ENCODE results near the gene PRIM2. TPM values are rescaled to one million over a fixed set of nuclear protein-coding genes. Genes with fewer than 3 reads are reported as not detected.
"Not testable (repeated sequence)": the region's sequence is repeated elsewhere in the genome, so short reads cannot be mapped to it uniquely, and the experiment has no call there.

PRIM2 gene, protein sequence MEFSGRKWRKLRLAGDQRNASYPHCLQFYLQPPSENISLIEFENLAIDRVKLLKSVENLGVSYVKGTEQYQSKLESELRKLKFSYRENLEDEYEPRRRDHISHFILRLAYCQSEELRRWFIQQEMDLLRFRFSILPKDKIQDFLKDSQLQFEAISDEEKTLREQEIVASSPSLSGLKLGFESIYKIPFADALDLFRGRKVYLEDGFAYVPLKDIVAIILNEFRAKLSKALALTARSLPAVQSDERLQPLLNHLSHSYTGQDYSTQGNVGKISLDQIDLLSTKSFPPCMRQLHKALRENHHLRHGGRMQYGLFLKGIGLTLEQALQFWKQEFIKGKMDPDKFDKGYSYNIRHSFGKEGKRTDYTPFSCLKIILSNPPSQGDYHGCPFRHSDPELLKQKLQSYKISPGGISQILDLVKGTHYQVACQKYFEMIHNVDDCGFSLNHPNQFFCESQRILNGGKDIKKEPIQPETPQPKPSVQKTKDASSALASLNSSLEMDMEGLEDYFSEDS
- 10 to 100 TPM; 27.2 to 33.6 TPM for total RNA-seq

DNA sequence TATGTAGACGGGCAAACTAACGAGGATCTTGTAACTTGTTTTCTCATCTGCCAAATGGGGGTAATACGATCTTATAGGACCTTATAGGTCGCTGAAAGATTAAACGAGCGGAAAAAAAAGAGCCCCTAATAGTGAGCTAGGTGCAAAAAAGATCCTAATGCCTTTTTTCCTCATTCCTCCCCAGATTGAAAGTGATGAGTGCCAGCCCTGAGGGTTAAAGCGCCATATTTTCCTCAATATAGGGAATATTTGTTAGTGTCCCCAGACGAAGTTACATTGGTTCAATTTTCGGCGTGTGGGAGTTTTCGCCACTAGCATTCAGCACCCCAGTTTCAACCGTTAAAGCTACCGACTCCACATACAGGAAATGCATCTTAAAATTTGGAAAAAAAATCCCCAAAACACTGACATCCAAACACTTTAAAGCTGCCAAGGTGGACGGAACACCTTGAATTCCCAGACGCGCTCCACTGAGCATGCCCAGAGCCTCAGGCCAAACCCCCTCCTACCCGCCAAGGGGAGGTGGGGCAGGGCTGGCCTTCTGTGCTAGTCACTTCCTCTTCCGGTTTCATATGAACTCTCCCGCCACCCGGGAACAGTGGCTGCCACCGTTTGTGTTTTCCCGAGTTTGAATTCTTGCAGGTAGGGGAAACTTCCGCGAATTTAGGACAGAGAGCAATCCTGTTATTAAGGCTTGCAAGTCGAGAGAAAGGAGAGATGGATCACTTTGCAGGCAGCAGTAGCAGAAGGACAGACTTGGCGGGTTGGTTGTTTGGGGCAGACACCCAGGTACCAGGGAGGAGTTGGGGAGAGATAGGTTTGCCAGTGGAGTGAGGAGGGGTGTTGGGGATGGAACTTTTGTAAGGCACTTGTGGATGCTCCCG is at the start of gene PRIM2:
Gene PRIM2 (plus strand): TSS at position 571 of the 884 bp plus-strand sequence. CDS start 816 bp downstream, outside the sequence.
- H3K9me3 Mint-ChIP-seq: peaks cover 8% of the 10 kb centered on the region in 2 donors
- H3K27me3 Mint-ChIP-seq (ENCODE audit: low read depth): peaks cover 7% of the 10 kb centered on the region
- peaks cover 26 to 36% of the 10 kb centered on the region in 2 donors for H3K36me3 Mint-ChIP-seq (ENCODE audit: insufficient read depth in 2 of 2)
- H3K27ac Mint-ChIP-seq: peak within 1 kb of the TSS; percentile 92
- H3K4me1 Mint-ChIP-seq (ENCODE audit: low read depth): peaks cover 50% of the 10 kb centered on the region
- H3K4me3 Mint-ChIP-seq: peak within 1 kb of the TSS; percentile 92 to 96
- peak; percentile 91 to 93 for ATAC-seq (replicated peaks in 1 of 2)
- peak; percentile 85 to 89 for DNase-seq

DNA sequence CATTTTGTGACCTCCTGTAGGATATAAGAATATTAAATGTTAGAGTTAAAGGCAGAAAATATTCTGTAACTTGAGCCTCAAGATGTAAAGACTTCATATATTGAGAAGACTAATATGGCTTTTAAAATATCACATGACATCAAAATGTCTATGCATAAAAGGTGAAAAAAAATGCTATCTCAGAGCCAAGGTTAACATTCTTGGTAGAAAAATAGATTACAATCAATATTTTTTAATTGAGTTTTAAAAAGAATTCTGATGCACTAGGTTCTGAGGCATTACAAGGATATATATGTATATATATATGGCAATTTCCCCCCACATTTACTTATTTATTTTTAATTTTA is 49.2 kb upstream of the PRIM2 start:
- H3K4me3 Mint-ChIP-seq: no peak overlapping the region
- H3K27me3 Mint-ChIP-seq (ENCODE audit: low read depth): peaks cover 13% of the 10 kb centered on the region
- peaks cover 21% of the 10 kb centered on the region for H3K4me1 Mint-ChIP-seq (ENCODE audit: low read depth)
- H3K36me3 Mint-ChIP-seq (ENCODE audit: insufficient read depth in 2 of 2): no peaks in the 10 kb centered on the region
- no peak for DNase-seq
- no peaks in the 10 kb centered on the region for H3K9me3 Mint-ChIP-seq
- ATAC-seq (replicated peaks in 1 of 2): no peak
- H3K27ac Mint-ChIP-seq: no peak overlapping the region

DNA sequence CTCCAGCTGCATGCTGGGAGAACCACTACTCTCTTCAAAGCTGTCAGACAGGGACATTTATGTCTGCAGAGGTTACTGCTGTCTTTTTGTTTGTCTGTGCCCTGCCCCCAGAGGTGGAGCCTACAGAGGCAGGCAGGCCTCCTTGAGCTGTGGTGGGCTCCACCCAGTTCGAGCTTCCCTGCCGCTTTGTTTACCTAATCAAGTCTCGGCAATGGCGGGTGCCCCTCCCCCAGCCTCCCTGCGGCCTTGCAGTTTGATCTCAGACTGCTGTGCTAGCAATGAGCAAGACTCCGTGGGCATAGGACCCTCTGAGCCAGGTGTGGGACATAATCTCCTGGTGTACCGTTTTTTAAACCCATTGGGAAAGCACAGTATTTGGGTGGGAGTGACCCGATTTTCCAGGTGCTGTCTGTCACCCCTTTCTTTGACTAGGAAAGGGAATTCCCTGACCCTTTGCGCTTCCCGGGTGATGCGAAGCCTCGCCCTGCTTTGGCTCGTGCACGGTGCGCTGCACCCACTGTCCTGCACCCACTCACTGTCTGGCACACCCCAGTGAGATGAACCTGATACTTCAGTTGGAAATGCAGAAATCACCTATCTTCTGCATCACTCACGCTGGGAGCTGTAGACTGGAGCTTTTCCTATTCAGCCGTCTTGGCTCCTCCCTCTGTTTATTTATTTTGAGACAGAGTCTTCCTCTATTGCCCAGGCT is 43.2 kb upstream of the PRIM2 start:
- not testable (repeated sequence) for H3K4me3 Mint-ChIP-seq; H3K9me3 Mint-ChIP-seq; H3K27ac Mint-ChIP-seq; H3K36me3 Mint-ChIP-seq (ENCODE audit: insufficient read depth in 2 of 2); DNase-seq; ATAC-seq (replicated peaks in 1 of 2); H3K4me1 Mint-ChIP-seq (ENCODE audit: low read depth)
- peaks cover 36% of the 10 kb centered on the region for H3K27me3 Mint-ChIP-seq (ENCODE audit: low read depth)

DNA sequence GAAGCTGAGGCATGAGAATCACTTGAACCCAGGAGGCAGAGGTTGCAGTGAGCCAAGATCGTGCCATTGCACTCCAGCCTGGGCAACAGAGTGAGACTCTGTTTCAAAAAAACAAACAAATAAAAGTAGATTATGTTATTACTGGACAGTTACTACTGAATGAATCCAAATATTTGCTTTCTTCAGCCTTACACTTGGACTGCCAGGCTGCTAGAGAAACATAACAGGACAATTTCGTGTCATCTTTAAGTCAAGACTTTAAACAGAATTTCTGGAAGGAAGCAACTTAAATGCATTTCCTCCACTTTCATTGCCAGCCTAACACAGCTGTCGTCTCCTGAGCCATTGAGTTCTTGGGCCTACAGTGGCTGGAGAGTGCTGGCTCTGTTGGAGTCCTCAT is 42.0 kb upstream of the PRIM2 start:
- H3K27me3 Mint-ChIP-seq (ENCODE audit: low read depth): peaks cover 42% of the 10 kb centered on the region
- no peak overlapping the region for H3K27ac Mint-ChIP-seq
- H3K4me3 Mint-ChIP-seq: no peak overlapping the region
- ATAC-seq (replicated peaks in 1 of 2) (no peak), DNase-seq (no peak)
- H3K4me1 Mint-ChIP-seq (ENCODE audit: low read depth): no peaks in the 10 kb centered on the region
- no peaks in the 10 kb centered on the region for H3K9me3 Mint-ChIP-seq
- no peaks in the 10 kb centered on the region for H3K36me3 Mint-ChIP-seq (ENCODE audit: insufficient read depth in 2 of 2)

DNA sequence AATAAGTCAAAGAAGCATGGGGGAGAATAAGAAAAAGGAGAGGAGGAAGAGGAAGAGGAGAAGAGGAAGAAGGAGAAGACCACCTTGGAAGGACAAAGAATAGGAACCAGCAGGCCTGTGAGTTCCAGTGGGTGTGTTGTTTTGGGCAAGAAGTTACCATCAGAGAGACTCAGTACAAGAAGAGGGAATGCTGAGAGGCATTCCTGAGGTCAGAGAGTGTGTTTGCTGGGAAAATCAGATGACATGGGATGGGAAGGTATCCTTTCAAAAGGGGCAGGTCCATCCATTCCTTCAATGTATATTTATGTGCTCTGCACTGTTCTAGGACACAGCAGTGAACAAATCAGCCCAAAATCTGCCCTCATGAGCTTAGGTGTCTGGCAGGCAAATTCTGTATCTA is 40.5 kb upstream of the PRIM2 start:
- no peak for ATAC-seq (replicated peaks in 1 of 2)

DNA sequence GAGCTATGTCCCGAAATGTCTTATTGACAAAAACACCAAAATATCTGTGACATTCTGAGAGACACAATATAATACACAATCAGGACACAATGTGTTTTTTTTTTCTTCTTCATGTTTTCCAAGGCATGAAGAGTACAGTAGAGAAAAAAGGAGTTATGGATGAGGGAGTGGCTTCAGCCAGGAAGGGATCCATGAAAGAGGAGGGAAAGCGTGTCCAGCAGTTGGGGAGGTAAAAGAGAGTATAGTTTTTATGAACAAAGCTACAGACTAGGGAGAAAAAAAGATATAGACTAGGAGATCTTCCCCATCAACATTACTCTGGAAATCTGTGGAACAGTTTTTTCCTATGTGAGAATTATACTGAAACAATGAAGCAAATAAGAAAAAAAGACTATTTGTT is 38.9 kb upstream of the PRIM2 start:
- no peaks in the 10 kb centered on the region for H3K9me3 Mint-ChIP-seq
- no peak overlapping the region for H3K4me3 Mint-ChIP-seq
- H3K4me1 Mint-ChIP-seq (ENCODE audit: low read depth): no peaks in the 10 kb centered on the region
- ATAC-seq (replicated peaks in 1 of 2): no peak
- no peaks in the 10 kb centered on the region for H3K36me3 Mint-ChIP-seq (ENCODE audit: insufficient read depth in 2 of 2)
- peaks cover 29% of the 10 kb centered on the region for H3K27me3 Mint-ChIP-seq (ENCODE audit: low read depth)
- DNase-seq: no peak
- H3K27ac Mint-ChIP-seq: no peak overlapping the region

More for the DNA sequence above, 40.5 kb upstream of the PRIM2 start:
- DNase-seq: no peak
- Mint-ChIP-seq H3K4me1 (ENCODE audit: low read depth) (no peaks in the 10 kb centered on the region), H3K27me3 (ENCODE audit: low read depth) (peaks cover 29% of the 10 kb centered on the region), H3K36me3 (ENCODE audit: insufficient read depth in 2 of 2) (no peaks in the 10 kb centered on the region), H3K9me3 (no peaks in the 10 kb centered on the region), H3K27ac (no peak overlapping the region), H3K4me3 (no peak overlapping the region)

DNA sequence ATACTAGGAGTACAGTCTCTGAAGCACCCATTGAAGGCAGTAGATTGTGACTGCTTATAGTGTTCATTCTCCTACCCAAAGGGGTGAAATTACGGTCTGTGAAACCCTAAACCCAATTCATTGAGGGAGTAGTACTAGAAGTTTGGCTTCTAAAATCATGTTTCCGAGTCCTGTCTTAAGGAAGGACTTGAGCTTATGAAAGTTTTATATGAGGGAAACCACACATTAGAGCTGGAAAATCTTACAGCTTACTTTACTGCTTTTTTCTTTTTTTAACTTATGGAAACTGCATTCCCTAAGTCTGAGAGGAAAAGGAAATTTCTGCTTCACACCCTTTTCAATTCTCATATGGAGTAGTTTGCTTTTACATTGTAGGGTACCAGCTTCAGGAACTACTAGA is 38.4 kb upstream of the PRIM2 start:
- no peaks in the 10 kb centered on the region for H3K9me3 Mint-ChIP-seq
- no peak overlapping the region for H3K4me3 Mint-ChIP-seq
- H3K4me1 Mint-ChIP-seq (ENCODE audit: low read depth): no peaks in the 10 kb centered on the region
- DNase-seq (no peak), ATAC-seq (replicated peaks in 1 of 2) (no peak)
- no peak overlapping the region for H3K27ac Mint-ChIP-seq
- H3K36me3 Mint-ChIP-seq (ENCODE audit: insufficient read depth in 2 of 2): no peaks in the 10 kb centered on the region
- peaks cover 29% of the 10 kb centered on the region for H3K27me3 Mint-ChIP-seq (ENCODE audit: low read depth)

DNA sequence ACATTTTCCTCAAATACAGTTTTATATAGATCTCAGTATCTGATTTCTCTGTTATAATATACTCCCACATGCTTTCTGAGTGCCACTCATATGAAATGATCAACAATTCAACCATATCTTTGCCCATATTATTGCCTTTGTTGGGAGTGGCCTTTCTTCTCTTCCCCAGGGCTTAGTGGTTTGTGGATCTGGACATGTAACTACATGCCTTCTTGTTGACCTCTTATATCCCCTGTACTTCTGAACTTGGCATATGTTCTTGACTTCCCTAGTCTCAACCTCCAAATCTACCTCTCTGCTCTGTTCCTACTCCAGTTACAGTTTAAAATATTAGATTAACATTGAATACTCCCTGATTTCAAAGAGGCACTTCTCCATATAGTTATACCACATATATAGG is 34.3 kb upstream of the PRIM2 start:
- DNase-seq: no peak

DNA sequence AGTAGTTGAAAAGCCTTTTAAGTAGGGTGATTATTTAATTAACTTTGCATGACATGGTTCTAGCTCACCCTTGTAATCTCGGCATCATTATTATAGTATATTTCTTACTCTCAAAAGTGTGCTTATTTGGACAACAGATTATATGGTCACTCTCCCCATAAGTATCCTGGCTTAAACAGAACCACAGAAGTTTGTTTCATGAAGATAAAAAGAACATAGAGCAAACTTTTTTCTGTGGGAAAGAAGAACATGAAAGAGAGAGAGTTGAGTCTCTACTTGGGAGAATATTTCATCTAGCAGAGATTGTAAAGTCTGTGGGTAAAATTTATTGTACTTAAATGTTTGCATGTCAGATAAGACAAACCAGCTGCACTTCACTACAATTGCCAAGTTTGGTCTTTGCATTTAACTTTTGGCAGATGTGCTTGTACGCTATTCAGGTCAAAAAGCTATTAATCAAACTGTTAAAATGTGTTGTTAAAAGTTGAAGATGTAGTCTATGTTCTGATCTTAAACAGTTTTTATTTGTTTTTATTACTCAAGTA is 33.4 kb upstream of the PRIM2 start:
- ATAC-seq (replicated peaks in 1 of 2) (no peak), DNase-seq (no peak)
- no peak overlapping the region for H3K4me3 Mint-ChIP-seq
- peaks cover 0 to 1% of the 10 kb centered on the region in 2 donors for H3K9me3 Mint-ChIP-seq
- no peak overlapping the region for H3K27ac Mint-ChIP-seq
- no peaks in the 10 kb centered on the region for H3K36me3 Mint-ChIP-seq (ENCODE audit: insufficient read depth in 2 of 2)
- H3K4me1 Mint-ChIP-seq (ENCODE audit: low read depth): no peaks in the 10 kb centered on the region
- H3K27me3 Mint-ChIP-seq (ENCODE audit: low read depth): peaks cover 31% of the 10 kb centered on the region

More for the DNA sequence above, 34.3 kb upstream of the PRIM2 start:
- Mint-ChIP-seq H3K9me3 (no peaks in the 10 kb centered on the region), H3K4me3 (no peak overlapping the region), H3K27ac (no peak overlapping the region), H3K4me1 (ENCODE audit: low read depth) (no peaks in the 10 kb centered on the region), H3K36me3 (ENCODE audit: insufficient read depth in 2 of 2) (no peaks in the 10 kb centered on the region), H3K27me3 (ENCODE audit: low read depth) (peaks cover 35% of the 10 kb centered on the region)
- no peak for ATAC-seq (replicated peaks in 1 of 2)

DNA sequence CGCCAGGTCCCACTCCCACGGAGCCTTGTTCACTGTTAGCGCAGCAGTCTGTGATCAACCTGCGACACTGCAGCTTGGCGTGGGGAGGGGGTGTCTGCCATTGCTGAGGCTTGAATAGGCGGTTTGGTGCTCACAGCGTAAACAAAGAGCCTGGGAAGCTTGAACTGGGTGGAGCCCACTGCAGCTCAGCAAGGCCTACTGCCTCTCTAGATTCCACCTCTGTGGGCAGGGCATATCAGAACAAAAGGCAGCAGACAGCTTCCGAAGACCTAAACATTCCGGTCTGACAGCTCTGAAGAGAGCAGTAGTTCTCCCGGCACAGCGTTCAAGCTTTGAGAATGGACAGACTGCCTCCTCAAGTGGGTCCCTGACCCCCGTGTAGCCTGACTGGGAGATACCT is 29.3 kb upstream of the PRIM2 start:
- H3K27me3 Mint-ChIP-seq (ENCODE audit: low read depth): peaks cover 27% of the 10 kb centered on the region

DNA sequence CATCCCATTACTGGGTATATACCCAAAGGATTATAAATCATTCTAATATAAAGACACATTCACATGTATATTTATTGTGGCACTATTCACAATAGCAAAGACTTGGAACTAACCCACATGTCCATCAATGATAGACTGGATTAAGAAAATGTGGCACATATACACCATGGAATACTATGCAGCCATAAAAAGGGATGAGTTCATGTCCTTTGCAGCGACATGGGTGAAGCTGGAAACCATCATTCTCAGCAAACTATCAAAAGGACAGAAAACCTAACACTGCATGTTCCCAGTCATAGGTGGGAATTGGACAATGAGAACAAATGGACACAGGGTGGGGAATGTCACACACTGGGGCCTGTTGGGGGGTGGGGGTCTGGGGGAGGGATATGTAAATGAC is 24.0 kb upstream of the PRIM2 start:
- H3K4me1 Mint-ChIP-seq (ENCODE audit: low read depth); H3K36me3 Mint-ChIP-seq (ENCODE audit: insufficient read depth in 2 of 2); ATAC-seq (replicated peaks in 1 of 2); DNase-seq; H3K27ac Mint-ChIP-seq; H3K4me3 Mint-ChIP-seq; H3K27me3 Mint-ChIP-seq (ENCODE audit: low read depth); H3K9me3 Mint-ChIP-seq: not testable (repeated sequence)

More for the DNA sequence above, 29.3 kb upstream of the PRIM2 start:
- not testable (repeated sequence) for H3K27ac Mint-ChIP-seq; H3K9me3 Mint-ChIP-seq; ATAC-seq (replicated peaks in 1 of 2); DNase-seq; H3K4me1 Mint-ChIP-seq (ENCODE audit: low read depth); H3K4me3 Mint-ChIP-seq; H3K36me3 Mint-ChIP-seq (ENCODE audit: insufficient read depth in 2 of 2)

DNA sequence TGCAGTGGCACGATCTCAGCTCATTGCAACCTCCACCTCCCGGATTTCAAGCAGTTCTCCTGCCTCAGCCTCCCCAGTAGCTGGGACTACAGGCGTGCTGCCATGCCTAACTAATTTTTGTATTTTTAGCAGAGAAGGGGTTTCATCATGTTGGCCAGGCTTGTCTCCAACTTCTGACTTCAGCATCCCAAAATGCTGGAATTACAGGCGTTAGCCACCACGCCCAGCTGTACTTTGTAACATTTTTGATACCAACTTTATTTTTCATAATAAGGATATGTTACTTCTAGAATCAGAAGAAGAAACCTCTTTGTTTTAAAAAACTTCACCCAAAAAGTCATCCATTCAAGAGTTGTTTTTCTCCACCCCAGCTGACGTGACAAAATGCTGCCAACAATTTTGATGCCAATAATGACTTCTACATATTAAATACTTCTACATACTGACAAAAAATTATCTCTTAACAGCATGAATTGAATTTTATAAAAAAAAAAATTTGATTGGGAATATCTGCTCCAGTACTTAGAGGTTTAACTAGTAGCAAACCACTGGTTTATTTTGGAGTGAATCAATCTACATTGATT is 22.5 kb upstream of the PRIM2 start:
- Mint-ChIP-seq H3K4me3 (no peak overlapping the region), H3K36me3 (ENCODE audit: insufficient read depth in 2 of 2) (no peaks in the 10 kb centered on the region), H3K27me3 (ENCODE audit: low read depth) (no peaks in the 10 kb centered on the region), H3K4me1 (ENCODE audit: low read depth) (no peaks in the 10 kb centered on the region), H3K9me3 (peaks cover 0 to 2% of the 10 kb centered on the region in 2 donors), H3K27ac (no peak overlapping the region)
- no peak for ATAC-seq (replicated peaks in 1 of 2)
- no peak for DNase-seq

Measured in activated T-cell treated with anti-CD3 and anti-CD28 coated beads, Interleukin-2, amount 50 U/mL, for 72 hours (primary cell).